Ovary (tissue), 9 donors: ENCODE measurements around the gene FAM107A. TPM values are rescaled to one million over a fixed set of nuclear protein-coding genes. Genes with fewer than 3 reads are reported as not detected.

ENCODE experiments used
- DNase-seq, 5 donors: peaks; one replicate each; pipeline ENCODE4 v3.0.0-alpha.2; 2019 to 2020
- H3K27ac ChIP-seq, 2 donors: fragments of 200-600 bp; one replicate each; pipeline versions ENCODE4 v1.5.1 to v1.8.0; 2019 to 2022
- H3K27me3 ChIP-seq: fragments of 200-600 bp; one replicate; pipeline ENCODE4 v1.8.0; 2022
- H3K36me3 ChIP-seq: fragments of 200-600 bp; sonication (generic); one replicate; pipeline ENCODE4 v1.5.1; 2019
- H3K4me1 ChIP-seq: one replicate; pipeline ENCODE4 v1.8.1; 2013; ENCODE audit warnings: mild to moderate bottlenecking, moderate library complexity; ENCODE audit not compliant: insufficient read depth
- H3K4me3 ChIP-seq: fragments of 200-600 bp; sonication (generic); one replicate; pipeline ENCODE4 v1.5.1; 2017
- H3K9me3 ChIP-seq, 2 donors: fragments of 200-600 bp in 1 of 2; sonication (generic) in 1 of 2; one replicate each; pipeline versions ENCODE4 v1.5.1 to v1.8.1; 2013 to 2019; ENCODE audit warnings: mild to moderate bottlenecking in 1 of 2, moderate library complexity in 1 of 2
- EP300 ChIP-seq: sonication (generic); formaldehyde crosslinking; IDR thresholded peaks from one replicate; pipeline ENCODE4 v1.6.1; 2017; ENCODE audit warnings: antibody characterized with exemption
- POLR2A ChIP-seq: fragments of 450-650 bp; IDR thresholded peaks from one replicate; pipeline ENCODE4 v1.6.1; 2017; ENCODE audit warnings: antibody characterized with exemption, mild to moderate bottlenecking, moderate library complexity
- WGBS, 3 donors: extraction: QIAGEN DNeasy Blood & Tissue Kit in 1 of 3; methylation state at CpG; one replicate each; pipeline versions ENCODE4 v1.1.5 to v1.1.7; 2013 to 2017; 5-methylcytosine and 5-hydroxymethylcytosine counted together
- intact Hi-C, 4 donors: fragments of 100-400 bp; cut with DNase I; formaldehyde crosslinking; loops; one replicate each; pipeline versions ENCODE4 v1.11.0 to v1.15.1; 2022 to 2023
- polyA plus RNA-seq, 2 donors: library from polyadenylated mRNA; stranded (reverse); fragments of 200-250 nt in 1 of 2; fragments of 350-450 nt in 1 of 2; fragmentation: Illumina TruSeq in 1 of 2; extraction: RNeasy Lipid Tissue Mini Kit (QIAGEN cat#74804) in 1 of 2; gene quantifications; one replicate each; pipeline ENCODE4 v1.2.3, GENCODE V29; 2013 to 2014
- total RNA-seq, 7 donors: library from RNA; depleted of rRNA in 2 of 7; stranded (reverse); fragments of >200 nt in 2 of 7; fragmentation: NEBNext Ultra II Directional in 3 of 7; extraction: Animal tissue kit (Norgen Biotek cat#: 25700) in 3 of 7; gene quantifications; one replicate each; pipeline versions ENCODE4 v1.1.0 to v1.2.4, GENCODE V29; 2016 to 2023
- TF ChIP-seq, protein P1 (sequence below), 3 donors: fragments of 450-650 bp in 2 of 3; fragments of 200-600 bp in 1 of 3; IDR thresholded peaks; one replicate each; pipeline versions ENCODE4 v1.5.1 to v1.8.0; 2016 to 2022; ENCODE audit warnings: antibody characterized with exemption in 3 of 3, mild to moderate bottlenecking in 1 of 3
- donor health status: DM: no; HTN: no; CAD: no; lungs with moderate emphysema.
- donor health status: DM: no; HTN: no; CAD: no.
- donor health status: Bipolar disorder and iron deficiency.
- donor health status: DM: yes; HTN: yes; CAD: no.
- donor health status: DM: no; HTN: no; CAD: no.
- donor health status: DM: yes; HTN: yes; CAD: no.

The FAM107A gene
- total and polyA plus RNA-seq, 9 donors: 2.7 to 47.3 (median 14.4) TPM

GRCh38 chr3:58591517-58592510, 14.6 kb upstream of the FAM107A start:
- DNase-seq: no peak
- no peaks in the 10 kb centered on the region for H3K27me3 ChIP-seq
- H3K4me3 ChIP-seq: no peak overlapping the region
- no peak overlapping the region for H3K27ac ChIP-seq
- intact Hi-C loops: no loop called here
- WGBS, 3 donors: 66 to 79% (median 74%) methylated on average over 6 of the region's 6 CpGs
- H3K4me1 ChIP-seq: no peaks in the 10 kb centered on the region
- TF ChIP-seq, protein P1, sequence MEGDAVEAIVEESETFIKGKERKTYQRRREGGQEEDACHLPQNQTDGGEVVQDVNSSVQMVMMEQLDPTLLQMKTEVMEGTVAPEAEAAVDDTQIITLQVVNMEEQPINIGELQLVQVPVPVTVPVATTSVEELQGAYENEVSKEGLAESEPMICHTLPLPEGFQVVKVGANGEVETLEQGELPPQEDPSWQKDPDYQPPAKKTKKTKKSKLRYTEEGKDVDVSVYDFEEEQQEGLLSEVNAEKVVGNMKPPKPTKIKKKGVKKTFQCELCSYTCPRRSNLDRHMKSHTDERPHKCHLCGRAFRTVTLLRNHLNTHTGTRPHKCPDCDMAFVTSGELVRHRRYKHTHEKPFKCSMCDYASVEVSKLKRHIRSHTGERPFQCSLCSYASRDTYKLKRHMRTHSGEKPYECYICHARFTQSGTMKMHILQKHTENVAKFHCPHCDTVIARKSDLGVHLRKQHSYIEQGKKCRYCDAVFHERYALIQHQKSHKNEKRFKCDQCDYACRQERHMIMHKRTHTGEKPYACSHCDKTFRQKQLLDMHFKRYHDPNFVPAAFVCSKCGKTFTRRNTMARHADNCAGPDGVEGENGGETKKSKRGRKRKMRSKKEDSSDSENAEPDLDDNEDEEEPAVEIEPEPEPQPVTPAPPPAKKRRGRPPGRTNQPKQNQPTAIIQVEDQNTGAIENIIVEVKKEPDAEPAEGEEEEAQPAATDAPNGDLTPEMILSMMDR (IDR thresholded peaks at IDR 0.05): no peak
- TF ChIP-seq POLR2A (no peak), EP300 (no peak)
- no peaks in the 10 kb centered on the region for H3K36me3 ChIP-seq
- H3K9me3 ChIP-seq: no peaks in the 10 kb centered on the region

- intact Hi-C loops: no loop called here
- no peak overlapping the region for H3K27ac ChIP-seq
- peaks cover 3% of the 10 kb centered on the region for H3K4me1 ChIP-seq
- no peaks in the 10 kb centered on the region for H3K9me3 ChIP-seq
- peak in 1 of 5 donors; percentile 37 for DNase-seq
- no peak overlapping the region for H3K4me3 ChIP-seq
- no peaks in the 10 kb centered on the region for H3K27me3 ChIP-seq
- no peaks in the 10 kb centered on the region for H3K36me3 ChIP-seq
- 21 to 40% (median 22%) methylated on average over 3 of the region's 3 CpGs for WGBS, 3 donors
- TF ChIP-seq POLR2A (no peak), EP300 (no peak)
- TF ChIP-seq, protein P1 (IDR thresholded peaks at IDR 0.05): no peak
Observed at GRCh38 chr3:58588030-58588614, 10.9 kb upstream of the FAM107A start.

DNA sequence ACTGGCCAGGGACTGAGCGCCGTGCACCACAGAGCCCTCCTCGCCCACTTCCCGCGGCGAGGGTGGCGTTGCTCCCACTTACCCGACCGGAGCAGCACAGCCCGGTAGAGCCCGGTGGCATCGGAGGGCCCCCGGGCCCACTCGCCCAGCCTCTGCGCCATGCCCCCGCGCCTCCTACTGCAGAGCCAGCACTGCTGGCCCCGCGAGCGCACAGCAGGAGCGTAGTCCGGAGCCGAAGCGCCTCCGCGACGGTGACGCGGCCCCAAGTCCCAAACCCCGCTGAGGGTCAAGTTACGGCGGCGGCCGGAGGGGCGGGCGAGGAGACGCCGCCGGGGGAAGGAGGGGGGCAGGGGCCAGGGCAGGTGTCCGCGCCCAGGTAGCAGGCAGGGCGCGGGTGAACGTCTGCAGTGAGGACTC, 9.6 kb upstream of the FAM107A start:
- no peaks in the 10 kb centered on the region for H3K27me3 ChIP-seq
- H3K4me3 ChIP-seq: no peak overlapping the region
- TF ChIP-seq, protein P1 (IDR thresholded peaks at IDR 0.05): no peak
- TF ChIP-seq POLR2A: no peak
- no peak for TF ChIP-seq EP300
- no peaks in the 10 kb centered on the region for H3K36me3 ChIP-seq
- peaks cover 3% of the 10 kb centered on the region for H3K4me1 ChIP-seq
- H3K9me3 ChIP-seq: no peaks in the 10 kb centered on the region
- no peak for DNase-seq
- intact Hi-C loops: no loop called here
- H3K27ac ChIP-seq: no peak overlapping the region
- whole genome bisulfite sequencing, 3 donors: 8 to 11% (median 8%) methylated on average over 43 to 44 of the region's 44 CpGs

- Histone ChIP-seq H3K4me3 (peak overlapping the region; percentile 44), H3K27me3 (no peaks in the 10 kb centered on the region), H3K36me3 (no peaks in the 10 kb centered on the region), H3K4me1 (peaks cover 3% of the 10 kb centered on the region), H3K9me3 (no peaks in the 10 kb centered on the region), H3K27ac (no peak overlapping the region)
- TF ChIP-seq, protein P1 (IDR thresholded peaks at IDR 0.05): no peak
- no peak for TF ChIP-seq POLR2A
- no peak for TF ChIP-seq EP300
- intact Hi-C loops: no loop called here
- DNase-seq: no peak
- 24 to 44% (median 34%) methylated on average over 8 of the region's 8 CpGs for WGBS, 3 donors
Observed at GRCh38 chr3:58585994-58586393, 8.8 kb upstream of the FAM107A start.
